Hair follicle dermal papilla cell (primary cell): ENCODE data around the gene CYP20A1. TPM values are rescaled to one million over a fixed set of nuclear protein-coding genes. Genes with fewer than 3 reads are reported as not detected.

Source experiments
- small RNA-seq: library from RNA; depleted of rRNA; stranded (forward); fragments of <200 nt; gene quantifications from one replicate; pipeline ENCODE3, GENCODE V24; 2012
- total RNA-seq: library from RNA; depleted of rRNA; stranded (reverse); fragments of >200 nt; gene quantifications from 2 replicates; pipeline ENCODE4 v1.2.3, GENCODE V29; 2012

The CYP20A1 gene, protein sequence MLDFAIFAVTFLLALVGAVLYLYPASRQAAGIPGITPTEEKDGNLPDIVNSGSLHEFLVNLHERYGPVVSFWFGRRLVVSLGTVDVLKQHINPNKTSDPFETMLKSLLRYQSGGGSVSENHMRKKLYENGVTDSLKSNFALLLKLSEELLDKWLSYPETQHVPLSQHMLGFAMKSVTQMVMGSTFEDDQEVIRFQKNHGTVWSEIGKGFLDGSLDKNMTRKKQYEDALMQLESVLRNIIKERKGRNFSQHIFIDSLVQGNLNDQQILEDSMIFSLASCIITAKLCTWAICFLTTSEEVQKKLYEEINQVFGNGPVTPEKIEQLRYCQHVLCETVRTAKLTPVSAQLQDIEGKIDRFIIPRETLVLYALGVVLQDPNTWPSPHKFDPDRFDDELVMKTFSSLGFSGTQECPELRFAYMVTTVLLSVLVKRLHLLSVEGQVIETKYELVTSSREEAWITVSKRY
- 31.6 and 41.1 TPM in 2 replicates for total RNA-seq

DNA sequence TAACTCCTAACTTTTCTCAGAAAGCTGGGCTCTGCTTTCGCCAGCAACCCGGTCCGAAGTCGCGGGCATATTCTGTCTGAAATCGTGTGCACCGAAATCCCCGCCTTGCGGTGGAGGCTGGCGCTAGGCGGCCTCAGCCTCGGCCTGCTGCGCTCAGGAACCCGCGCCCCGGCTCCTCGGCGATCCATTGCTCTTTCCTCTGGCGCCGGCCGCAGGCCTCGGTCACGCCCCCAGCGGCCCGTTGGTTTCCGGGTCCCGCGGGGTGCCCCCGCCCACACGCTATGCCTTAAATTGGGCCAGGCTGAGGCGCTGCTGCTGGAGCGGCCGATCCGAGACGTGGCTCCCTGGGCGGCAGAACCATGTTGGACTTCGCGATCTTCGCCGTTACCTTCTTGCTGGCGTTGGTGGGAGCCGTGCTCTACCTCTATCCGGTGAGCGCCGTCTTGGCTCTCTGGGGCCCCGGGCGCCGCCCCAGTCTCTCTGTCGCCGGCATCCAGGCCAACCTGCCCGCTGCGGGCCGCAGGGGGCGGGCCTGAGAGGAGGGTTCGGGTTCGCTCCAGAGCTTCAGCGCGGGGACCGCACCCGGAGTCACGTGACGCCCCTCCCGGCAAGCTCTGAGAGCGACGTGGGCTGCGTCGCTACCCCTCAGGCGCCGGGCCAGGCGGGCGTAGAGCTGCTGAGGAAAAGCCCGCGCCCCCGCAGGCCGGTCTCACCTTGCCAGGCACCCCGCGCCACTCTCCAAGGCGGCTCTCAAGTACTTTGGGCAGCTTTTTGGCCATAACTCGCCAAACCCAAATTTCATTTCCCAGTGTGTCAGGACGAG lies at the start of gene CYP20A1:
TSS of gene CYP20A1 (plus strand) at position 315 of the 823 bp plus-strand sequence. CDS start at position 360, 45 bp downstream.

DNA sequence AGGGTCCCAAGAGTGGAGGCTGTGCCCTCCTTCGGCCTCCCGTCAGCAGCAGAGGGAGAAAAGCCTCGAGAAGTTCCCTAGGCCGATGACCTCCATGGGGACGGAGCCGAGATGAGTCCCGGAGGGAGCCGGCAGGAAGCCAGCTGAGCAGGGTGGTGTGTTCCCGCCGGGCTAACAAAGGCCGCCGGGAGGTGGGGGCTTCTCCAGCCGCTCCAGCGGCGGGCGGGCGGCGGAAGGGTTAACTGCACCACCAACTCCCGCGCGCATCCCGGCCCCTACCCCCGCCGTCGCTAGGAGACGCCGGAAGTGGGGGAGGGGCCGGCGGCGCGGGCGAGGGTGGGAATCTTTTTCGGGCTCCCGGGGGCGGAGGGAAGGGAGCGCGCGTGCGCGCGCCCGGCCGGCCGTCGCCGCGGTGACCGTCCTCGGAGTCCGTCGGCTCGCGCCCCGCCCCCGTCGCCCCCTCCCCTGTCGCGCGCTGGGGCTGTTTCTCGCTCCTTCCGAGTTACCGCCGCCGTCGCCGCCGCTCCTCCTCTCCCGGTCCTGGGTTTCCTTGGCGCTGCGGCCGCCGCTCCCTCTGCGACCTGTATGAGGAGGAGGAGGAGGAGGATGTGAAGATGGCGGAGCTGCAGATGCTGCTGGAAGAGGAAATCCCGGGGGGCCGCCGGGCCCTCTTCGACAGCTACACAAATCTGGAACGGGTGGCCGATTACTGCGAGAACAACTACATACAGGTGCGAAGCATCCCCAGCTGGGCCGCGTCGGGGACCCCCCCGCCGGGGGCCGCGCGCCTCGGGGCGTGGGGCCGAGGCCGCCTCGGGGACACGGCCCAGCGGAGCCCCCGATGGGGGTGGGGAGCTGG lies 89.3 kb downstream of the CYP20A1 start, which contains the start of gene ABI2:
TSS of gene ABI2 (plus strand) at position 494 of the 859 bp plus-strand sequence. CDS start at position 615, 121 bp downstream.

Small RNA genes lying within 50 kb of the gene (small RNA-seq; reads per million reads assigned to genes)
- gene RN7SL670P: not detected

Other genes with a start within 250 kb of the CYP20A1 start
- 40.1 and 52.2 TPM in 2 replicates for gene NBEAL1, start 224.1 kb upstream of the CYP20A1 start, total RNA-seq
- gene ABI2, start 89.4 kb downstream of the CYP20A1 start, total RNA-seq: 33.8 and 36.2 TPM in 2 replicates